Measurements from ENCODE around the gene KDM5B. TPM values are rescaled to one million over a fixed set of nuclear protein-coding genes. Genes with fewer than 3 reads are reported as not detected.

KDM5B gene
- total and polyA plus RNA-seq, 2 of the 8 experiments (the other 6 are each of a cell fraction or from before 2014, with no cell fraction given) = 73.3 to 210 TPM

GRCh38 chr1:202812176-202813026 lies 4.2 kb upstream of the KDM5B start:
- Histone ChIP-seq H2BK5ac (ENCODE audit: low read depth, low read length) (peak overlapping the region; percentile 82; the same call in 1 of the 2 replicates), H3K9me3 (ENCODE audit: insufficient read depth in 2 of 2, low read depth in 1 of 2, low read length in 1 of 2) (no peaks in the 10 kb centered on the region), H2BK12ac (ENCODE audit: low read depth, low read length) (peak overlapping the region; percentile 94), H3K4me3 (ENCODE audit: extremely low read depth in 1 of 4, insufficient read depth in 2 of 4, low read depth in 3 of 4, low read length in 4 of 4) (peak overlapping the region; percentile 74 to 93 (median 84); a peak in 6 of 8 replicates), H3K27me3 (replicated peaks in 1 of 4; ENCODE audit: control insufficient read depth in 3 of 4, extremely low read depth in 1 of 4, insufficient read depth in 3 of 4, low read length in 3 of 4) (peaks cover 0 to 5% (median 2%) of the 10 kb centered on the region in 4 experiments; a peak in 2 of 7 replicates), H3K23ac (ENCODE audit: insufficient read length) (no peak overlapping the region), H2BK15ac (ENCODE audit: low read length) (peak overlapping the region; percentile 5; the same call in 1 of the 2 replicates), H3K4me1 (replicated peaks in 1 of 4; ENCODE audit: control insufficient read depth in 3 of 4, insufficient read depth in 4 of 4, low read length in 3 of 4) (peaks cover 12 to 22% (median 16%) of the 10 kb centered on the region in 4 experiments), H4K91ac (replicated peaks; ENCODE audit: insufficient read length, low read length) (peak overlapping the region; percentile 31), H4K8ac (ENCODE audit: extremely low read depth, insufficient read depth, low read length) (peak overlapping the region; percentile 83; the same call in 1 of the 2 replicates), H4K20me1 (replicated peaks in 1 of 2; ENCODE audit: control insufficient read depth in 1 of 2, insufficient read depth in 2 of 2, low read length in 2 of 2) (no peaks in the 10 kb centered on the region), H3K9ac (replicated peaks in 1 of 4; ENCODE audit: extremely low read depth in 1 of 4, low read depth in 3 of 4, low read length in 3 of 4) (peak overlapping the region in 2 of 4 experiments; percentile 1 to 20; a peak in 2 of 7 replicates), H2AK5ac (ENCODE audit: low read depth, low read length) (peak overlapping the region; percentile 82), H3K79me1 (ENCODE audit: low read depth, low read length) (no peaks in the 10 kb centered on the region), H3K14ac (ENCODE audit: insufficient read length) (no peak overlapping the region), H4K5ac (ENCODE audit: insufficient read length, low read depth, low read length) (no peak overlapping the region), H3K79me2 (ENCODE audit: control insufficient read depth in 1 of 2, insufficient read depth in 2 of 2, low read length in 2 of 2) (peaks cover under 1 to 18% of the 10 kb centered on the region in 2 experiments; a peak in 2 of 4 replicates), H2AFZ (ENCODE audit: low read length) (no peak overlapping the region), H3K27ac (ENCODE audit: low read depth, low read length) (no peak overlapping the region), H3K23me2 (ENCODE audit: low read depth, low read length) (peaks cover 14% of the 10 kb centered on the region), H3K56ac (replicated peaks; ENCODE audit: insufficient read length, low read depth, low read length) (no peak overlapping the region), H3K18ac (ENCODE audit: extremely low read depth, low read length) (peak overlapping the region; percentile 81), H2BK120ac (replicated peaks; ENCODE audit: low read depth, low read length) (peak overlapping the region; percentile 31), H3K36me3 (ENCODE audit: control insufficient read depth in 2 of 4, insufficient read depth in 4 of 4, low read length in 3 of 4) (no peaks in the 10 kb centered on the region), H3K4ac (replicated peaks; ENCODE audit: insufficient read length, low read depth, low read length) (peak overlapping the region; percentile 85), H3K4me2 (ENCODE audit: insufficient read depth in 1 of 2, low read depth in 2 of 2, low read length in 2 of 2) (peak overlapping the region; percentile 97 to 99), H2BK20ac (ENCODE audit: low read length) (peak overlapping the region; percentile 61; the same call in 1 of the 2 replicates)
- 50% methylated on average over 9 of the region's 9 CpGs; no CpG with 5 or more reads in 1 of the 2 experiments for WGBS, 2 experiments (ENCODE audit: extremely low coverage in 1 of 2, insufficient coverage in 1 of 2, insufficient read length in 1 of 2, insufficient replicate concordance in 2 of 2, low coverage in 1 of 2, low lambda C conversion rate in 2 of 2, missing lambda C conversion rate in 1 of 2)
- POLR2A ChIA-PET (ENCODE audit: partially characterized antibody) = interaction anchor here (0.6 to 8.4 kb wide), 13 partner anchors 10 to 574 kb away, joined by 3 to 81 read pairs (median 4); no protein-coding TSS in a partner anchor
- peak in 1 of 2 experiments; percentile 55 for DNase-seq (ENCODE audit: low read depth in 1 of 2, low spot score in 2 of 2)
- TF ChIP-seq NANOG (IDR thresholded peaks at IDR 0.05; ENCODE audit: insufficient read depth, low read depth, low read length, poor library complexity, severe bottlenecking) (no peak), TEAD4 (IDR thresholded peaks at IDR 0.05; ENCODE audit: low read depth, low read length) (peak; percentile 67), SP1 (IDR thresholded peaks at IDR 0.05; ENCODE audit: low read depth, low read length) (0 out of 2 replicates have a peak, but pooled peaks have one; percentile 23), MAFK (IDR thresholded peaks at IDR 0.05; ENCODE audit: low read depth, low read length) (0 out of 2 replicates have a peak, but pooled peaks have one; percentile 13), JUND (IDR thresholded peaks at IDR 0.05; ENCODE audit: low read length) (peak; percentile 24; the same call in 1 of the 2 replicates), SIN3A (conservative IDR thresholded peaks at IDR 0.05 in 1 of 2, IDR thresholded peaks at IDR 0.05 in 1 of 2; ENCODE audit: low read depth in 1 of 2, low read length in 2 of 2) (0 out of 4 replicates have a peak, but pooled peaks of 1 of the 2 experiments have one; percentile 50)
- FAIRE-seq = no peak
- CTCF ChIA-PET (ENCODE audit: partially characterized antibody) = interaction anchor here (1.0 to 4.9 kb wide), 5 partner anchors 16 to 193 kb away, joined by 3 to 41 read pairs (median 4); no protein-coding TSS in a partner anchor

All from H1 (cell line).